PC-9 (cell line): Measurements from ENCODE around the gene CCAR1. TPM values are rescaled to one million over a fixed set of nuclear protein-coding genes. Genes with fewer than 3 reads are reported as not detected.

Experiments
- Bru-seq: library from RNA; stranded (reverse); fragments of 400-500 nt; gene quantifications from one replicate; lab custom pipeline; 2021; lab: Mats Ljungman, UMichigan
- BruChase-seq, 2 experiments: library from RNA; stranded (reverse); fragments of 400-500 nt; gene quantifications; one replicate each; lab custom pipeline; 2021; lab: Mats Ljungman, UMichigan
- BruUV-seq: library from RNA; stranded (reverse); fragments of 400-500 nt; replicated peaks from 2 replicates; lab custom pipeline; 2021; lab: Mats Ljungman, UMichigan
- CTCF ChIA-PET: fragments of 300-600 bp; sonication (Branson Sonifier 250); formaldehyde crosslinking; loops from one replicate; lab custom pipeline; 2022; ENCODE audit warnings: antibody characterized with exemption; lab: Charles Lee
- POLR2A ChIA-PET: fragments of 300-600 bp; sonication (Branson Sonifier 250); formaldehyde crosslinking; loops from one replicate; lab custom pipeline; 2022; ENCODE audit warnings: antibody characterized with exemption; ENCODE audit not compliant: unreplicated experiment; lab: Charles Lee
- DNase-seq, 2 experiments: peaks; one replicate each; pipeline versions ENCODE4 v3.0.0 to v3.0.0-alpha.2; 2015 to 2022; ENCODE audit warnings: mixed read lengths in 1 of 2
- H2AFZ ChIP-seq: fragments of 200-600 bp; sonication (generic); 2 replicates; pipeline ENCODE4 v1.8.1; 2017; ENCODE audit warnings: antibody characterized with exemption
- H3F3A ChIP-seq: fragments of 200-600 bp; sonication (generic); 2 replicates; pipeline ENCODE4 v1.8.1; 2017; ENCODE audit warnings: antibody characterized with exemption, mild to moderate bottlenecking, low read depth; ENCODE audit not compliant: insufficient read depth
- H3K27ac ChIP-seq: fragments of 200-600 bp; sonication (generic); 2 replicates; pipeline ENCODE4 v1.6.1; 2016; ENCODE audit warnings: mixed run types
- H3K27me3 ChIP-seq: fragments of 200-600 bp; sonication (generic); 2 replicates; pipeline ENCODE4 v1.6.1; 2016; ENCODE audit warnings: low read depth, mixed run types; ENCODE audit not compliant: insufficient read depth
- H3K36me3 ChIP-seq: fragments of 200-600 bp; sonication (generic); 2 replicates; pipeline ENCODE4 v1.6.1; 2016; ENCODE audit warnings: low read depth, mixed run types
- H3K4me1 ChIP-seq: fragments of 200-600 bp; sonication (generic); replicated peaks from 2 replicates; pipeline ENCODE4 v1.6.1; 2016; ENCODE audit warnings: mixed run types; ENCODE audit not compliant: insufficient read depth
- H3K4me2 ChIP-seq: fragments of 200-600 bp; sonication (generic); 2 replicates; pipeline ENCODE4 v1.6.1; 2017; ENCODE audit warnings: mixed run types
- H3K4me3 ChIP-seq: fragments of 200-600 bp; sonication (generic); 2 replicates; pipeline ENCODE4 v1.6.1; 2016; ENCODE audit warnings: mixed run types
- H3K79me2 ChIP-seq: fragments of 200-600 bp; sonication (generic); 2 replicates; pipeline ENCODE4 v1.6.1; 2017; ENCODE audit warnings: low read depth, mixed run types
- H3K9me2 ChIP-seq: fragments of 200-600 bp; sonication (generic); 2 replicates; pipeline ENCODE4 v1.8.1; 2017; ENCODE audit warnings: mild to moderate bottlenecking; ENCODE audit not compliant: insufficient read depth
- H3K9me3 ChIP-seq: fragments of 200-600 bp; sonication (generic); 2 replicates; pipeline ENCODE4 v1.8.1; 2016; ENCODE audit warnings: low read depth; ENCODE audit not compliant: insufficient read depth
- H4K20me1 ChIP-seq: fragments of 200-600 bp; sonication (generic); 2 replicates; pipeline ENCODE4 v1.8.1; 2017; ENCODE audit not compliant: insufficient read depth
- CTCF ChIP-seq: fragments of 200-600 bp; sonication (generic); conservative IDR thresholded peaks from 2 replicates; pipeline ENCODE4 v1.6.1; 2017; ENCODE audit warnings: mixed run types, antibody characterized with exemption, mild to moderate bottlenecking, moderate library complexity
- EZH2 ChIP-seq: fragments of 200-600 bp; sonication (generic); IDR thresholded peaks from 2 replicates; pipeline ENCODE4 v1.8.0; 2017; ENCODE audit warnings: antibody characterized with exemption, low read depth
- intact Hi-C: fragments of 100-400 bp; cut with micrococcal nuclease; formaldehyde crosslinking; loops from one replicate; pipeline ENCODE4 v1.10.0; 2022; ENCODE audit not compliant: unreplicated experiment
- long read RNA-seq: library from polyadenylated mRNA; stranded (forward); transcript quantifications from one replicate; pipeline ENCODE4 v2.0.0, GENCODE V29; 2022
- total RNA-seq: library from RNA; stranded (reverse); gene quantifications from 2 replicates; pipeline ENCODE4 v1.2.3, GENCODE V29; 2021

The CCAR1 gene
- total RNA-seq (66.1 and 98.3 TPM in 2 replicates), Bru-seq, nascent RNA (percentile 94 among the genes with signal in this experiment), BruChase-seq, experiment 1, labeled RNA remaining after a 2-hour chase (percentile 94 among the genes with signal in this experiment), BruChase-seq, experiment 2, labeled RNA remaining after a 6-hour chase (percentile 93 among the genes with signal in this experiment)
- long read RNA-seq, full-length matches to known transcripts, result 37 of 86 reads
- long read RNA-seq, partial matches to known transcripts, result 27 of 86 reads
- long read RNA-seq, other reads (novel, unspliced or antisense), result 22 of 86 reads

GRCh38 chr10:68720793-68721672 is at the start of gene CCAR1:
TSS of gene CCAR1 (plus strand) at chr10:68721239. CDS start at chr10:68722505, 1,266 bp downstream.
- TF ChIP-seq CTCF (no peak), EZH2 (no peak)
- Histone ChIP-seq H3K9me2 (no peaks in the 10 kb centered on the region), H3K9me3 (no peaks in the 10 kb centered on the region), H3K4me2 (peak within 1 kb of the TSS; percentile 97), H2AFZ (peak within 1 kb of the TSS; percentile 95), H3K4me1 (peaks cover 10% of the 10 kb centered on the region), H3K4me3 (peak within 1 kb of the TSS; percentile 85), H3K79me2 (peaks cover 29% of the 10 kb centered on the region), H3K36me3 (peaks cover 24% of the 10 kb centered on the region), H4K20me1 (no peaks in the 10 kb centered on the region), H3F3A (peaks cover 19% of the 10 kb centered on the region; the same call in 1 of the 2 replicates), H3K27ac (peak within 1 kb of the TSS; percentile 87), H3K27me3 (no peaks in the 10 kb centered on the region)
- CTCF ChIA-PET, result no interaction called here
- intact Hi-C loops, result loop anchor here (1.0 to 2.0 kb wide), 3 partner anchors 170 to 250 kb away; partner anchors contain the start of genes DNA2 and SLC25A16
- POLR2A ChIA-PET, result interaction anchor here (0.7 kb wide), 1 partner anchor 172 kb away, joined by 3 read pairs; no protein-coding TSS in a partner anchor
- peak; percentile 96 to 97 for DNase-seq
- TSS peak; percentile 77 for BruUV-seq

GRCh38 chr10:68684413-68684812 is 36.6 kb upstream of the CCAR1 start:
- Histone ChIP-seq H3K4me1 (no peaks in the 10 kb centered on the region), H3K4me3 (no peak overlapping the region), H3K27ac (no peak overlapping the region), H3K36me3 (no peaks in the 10 kb centered on the region), H3K79me2 (no peaks in the 10 kb centered on the region), H3K27me3 (no peaks in the 10 kb centered on the region), H2AFZ (no peak overlapping the region), H3K9me2 (no peaks in the 10 kb centered on the region), H3K9me3 (no peaks in the 10 kb centered on the region), H3K4me2 (no peak overlapping the region), H3F3A (no peaks in the 10 kb centered on the region), H4K20me1 (no peaks in the 10 kb centered on the region)
- intact Hi-C loops, result no loop called here
- TF ChIP-seq EZH2 (no peak), CTCF (no peak)
- ChIA-PET POLR2A (no interaction called here), CTCF (no interaction called here)
- BruUV-seq, result no TSS peak
- no peak for DNase-seq

- no peaks in the 10 kb centered on the region for H3K27me3 ChIP-seq
- no peak for DNase-seq
- H3F3A ChIP-seq, result no peaks in the 10 kb centered on the region
- H3K27ac ChIP-seq, result no peak overlapping the region
- H3K4me1 ChIP-seq, result no peaks in the 10 kb centered on the region
- TF ChIP-seq CTCF, result no peak
- TF ChIP-seq EZH2, result no peak
- no peaks in the 10 kb centered on the region for H3K36me3 ChIP-seq
- no peak overlapping the region for H3K4me3 ChIP-seq
- peaks cover 10% of the 10 kb centered on the region; the same call in 1 of the 2 replicates for H3K9me2 ChIP-seq
- intact Hi-C loops, result no loop called here
- no peak overlapping the region for H3K4me2 ChIP-seq
- no peak overlapping the region for H2AFZ ChIP-seq
- CTCF ChIA-PET, result no interaction called here
- no TSS peak for BruUV-seq
- POLR2A ChIA-PET, result interaction anchor here (0.6 kb wide), 1 partner anchor 145 kb away, joined by 3 read pairs; no protein-coding TSS in a partner anchor
- H4K20me1 ChIP-seq, result no peaks in the 10 kb centered on the region
- H3K9me3 ChIP-seq, result no peaks in the 10 kb centered on the region
- no peaks in the 10 kb centered on the region for H3K79me2 ChIP-seq
Observed at GRCh38 chr10:68696018-68696417, 25.0 kb upstream of the CCAR1 start.
